ENCODE data around the gene ITGB1BP1.

Gene ITGB1BP1

DNA sequence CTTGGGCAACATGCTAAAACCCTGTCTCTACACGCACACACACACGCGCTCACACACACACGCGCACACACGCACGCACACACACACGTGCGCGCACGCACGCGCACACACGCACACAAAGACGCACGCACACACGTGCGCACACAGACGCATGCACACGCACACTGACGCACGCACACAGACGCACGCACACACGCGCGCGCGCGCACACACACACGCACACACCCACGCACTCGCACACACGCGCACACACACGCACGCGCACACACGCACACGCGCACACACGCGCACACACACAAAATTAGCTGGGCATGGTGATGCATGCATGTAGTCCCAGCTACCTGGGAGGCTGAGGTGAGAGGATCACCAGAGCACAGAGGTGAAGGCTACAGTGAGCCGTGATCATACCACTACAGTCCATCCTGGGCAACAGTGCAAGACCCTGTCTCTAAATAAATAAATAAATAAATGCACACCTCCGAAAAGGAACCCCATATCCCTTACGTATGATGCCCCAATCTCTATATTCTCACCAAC is 42.9 kb upstream of the ITGB1BP1 start:
- TF ChIP-seq POLR2AphosphoS5 (IDR thresholded peaks at IDR 0.05; ENCODE audit: low read depth, low read length): no peak
- no peak for TF ChIP-seq TAF1 (IDR thresholded peaks at IDR 0.05; ENCODE audit: borderline replicate concordance, insufficient read depth, low read length)
- TF ChIP-seq, protein P1, sequence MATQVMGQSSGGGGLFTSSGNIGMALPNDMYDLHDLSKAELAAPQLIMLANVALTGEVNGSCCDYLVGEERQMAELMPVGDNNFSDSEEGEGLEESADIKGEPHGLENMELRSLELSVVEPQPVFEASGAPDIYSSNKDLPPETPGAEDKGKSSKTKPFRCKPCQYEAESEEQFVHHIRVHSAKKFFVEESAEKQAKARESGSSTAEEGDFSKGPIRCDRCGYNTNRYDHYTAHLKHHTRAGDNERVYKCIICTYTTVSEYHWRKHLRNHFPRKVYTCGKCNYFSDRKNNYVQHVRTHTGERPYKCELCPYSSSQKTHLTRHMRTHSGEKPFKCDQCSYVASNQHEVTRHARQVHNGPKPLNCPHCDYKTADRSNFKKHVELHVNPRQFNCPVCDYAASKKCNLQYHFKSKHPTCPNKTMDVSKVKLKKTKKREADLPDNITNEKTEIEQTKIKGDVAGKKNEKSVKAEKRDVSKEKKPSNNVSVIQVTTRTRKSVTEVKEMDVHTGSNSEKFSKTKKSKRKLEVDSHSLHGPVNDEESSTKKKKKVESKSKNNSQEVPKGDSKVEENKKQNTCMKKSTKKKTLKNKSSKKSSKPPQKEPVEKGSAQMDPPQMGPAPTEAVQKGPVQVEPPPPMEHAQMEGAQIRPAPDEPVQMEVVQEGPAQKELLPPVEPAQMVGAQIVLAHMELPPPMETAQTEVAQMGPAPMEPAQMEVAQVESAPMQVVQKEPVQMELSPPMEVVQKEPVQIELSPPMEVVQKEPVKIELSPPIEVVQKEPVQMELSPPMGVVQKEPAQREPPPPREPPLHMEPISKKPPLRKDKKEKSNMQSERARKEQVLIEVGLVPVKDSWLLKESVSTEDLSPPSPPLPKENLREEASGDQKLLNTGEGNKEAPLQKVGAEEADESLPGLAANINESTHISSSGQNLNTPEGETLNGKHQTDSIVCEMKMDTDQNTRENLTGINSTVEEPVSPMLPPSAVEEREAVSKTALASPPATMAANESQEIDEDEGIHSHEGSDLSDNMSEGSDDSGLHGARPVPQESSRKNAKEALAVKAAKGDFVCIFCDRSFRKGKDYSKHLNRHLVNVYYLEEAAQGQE (IDR thresholded peaks at IDR 0.05; ENCODE audit: insufficient read depth in 1 of 2, low read depth in 2 of 2, low read length in 2 of 2): no peak
- TF ChIP-seq FOXP2 (optimal IDR thresholded peaks at IDR 0.05; ENCODE audit: borderline replicate concordance, extremely low read depth, extremely low read length, insufficient read depth): no peak
- no peak for TF ChIP-seq SIN3A (IDR thresholded peaks at IDR 0.05; ENCODE audit: borderline replicate concordance, insufficient read depth, low read length)

DNA sequence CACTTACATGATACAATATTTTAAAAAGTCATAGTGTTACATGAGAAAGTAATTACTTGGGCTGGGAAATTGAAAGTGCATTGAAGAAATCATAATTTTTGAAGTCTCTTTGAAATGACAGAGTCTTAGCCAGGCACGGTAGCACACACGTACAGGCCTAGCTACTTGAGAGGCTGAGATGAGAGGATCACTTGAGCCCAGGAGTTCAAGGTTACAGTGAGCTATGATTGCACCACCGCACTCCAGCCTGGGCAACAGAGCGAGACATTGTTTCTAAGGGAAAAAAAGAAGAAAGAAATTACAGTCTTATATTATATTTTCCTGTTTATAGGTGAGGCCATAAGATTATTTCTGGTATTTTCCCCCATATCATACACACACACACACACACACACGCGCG is 41.8 kb upstream of the ITGB1BP1 start:
- TF ChIP-seq FOXP2 (optimal IDR thresholded peaks at IDR 0.05; ENCODE audit: borderline replicate concordance, extremely low read depth, extremely low read length, insufficient read depth): no peak
- TF ChIP-seq, protein P1 (IDR thresholded peaks at IDR 0.05; ENCODE audit: insufficient read depth in 1 of 2, low read depth in 2 of 2, low read length in 2 of 2): no peak
- TF ChIP-seq POLR2AphosphoS5 (IDR thresholded peaks at IDR 0.05; ENCODE audit: low read depth, low read length): no peak
- TF ChIP-seq TAF1 (IDR thresholded peaks at IDR 0.05; ENCODE audit: borderline replicate concordance, insufficient read depth, low read length): no peak
- TF ChIP-seq SIN3A (IDR thresholded peaks at IDR 0.05; ENCODE audit: borderline replicate concordance, insufficient read depth, low read length): no peak

DNA sequence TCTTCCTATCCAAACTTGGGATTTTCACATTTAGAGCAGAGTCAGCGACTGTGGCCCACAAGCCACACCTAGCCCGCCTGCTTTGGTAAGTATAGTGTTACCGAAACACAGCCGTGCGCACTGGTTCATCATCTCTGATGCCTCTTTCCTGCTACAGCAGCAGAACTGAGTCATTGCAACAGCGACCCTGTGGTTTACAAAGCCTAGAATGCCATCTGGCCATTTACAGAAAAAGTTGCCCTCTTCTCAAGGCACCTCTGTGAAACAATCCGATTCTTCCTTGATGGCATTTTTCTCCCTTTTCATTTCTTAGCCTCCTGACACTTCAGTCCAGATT is 40.3 kb upstream of the ITGB1BP1 start:
- TF ChIP-seq POLR2AphosphoS5 (IDR thresholded peaks at IDR 0.05; ENCODE audit: low read depth, low read length): no peak

DNA sequence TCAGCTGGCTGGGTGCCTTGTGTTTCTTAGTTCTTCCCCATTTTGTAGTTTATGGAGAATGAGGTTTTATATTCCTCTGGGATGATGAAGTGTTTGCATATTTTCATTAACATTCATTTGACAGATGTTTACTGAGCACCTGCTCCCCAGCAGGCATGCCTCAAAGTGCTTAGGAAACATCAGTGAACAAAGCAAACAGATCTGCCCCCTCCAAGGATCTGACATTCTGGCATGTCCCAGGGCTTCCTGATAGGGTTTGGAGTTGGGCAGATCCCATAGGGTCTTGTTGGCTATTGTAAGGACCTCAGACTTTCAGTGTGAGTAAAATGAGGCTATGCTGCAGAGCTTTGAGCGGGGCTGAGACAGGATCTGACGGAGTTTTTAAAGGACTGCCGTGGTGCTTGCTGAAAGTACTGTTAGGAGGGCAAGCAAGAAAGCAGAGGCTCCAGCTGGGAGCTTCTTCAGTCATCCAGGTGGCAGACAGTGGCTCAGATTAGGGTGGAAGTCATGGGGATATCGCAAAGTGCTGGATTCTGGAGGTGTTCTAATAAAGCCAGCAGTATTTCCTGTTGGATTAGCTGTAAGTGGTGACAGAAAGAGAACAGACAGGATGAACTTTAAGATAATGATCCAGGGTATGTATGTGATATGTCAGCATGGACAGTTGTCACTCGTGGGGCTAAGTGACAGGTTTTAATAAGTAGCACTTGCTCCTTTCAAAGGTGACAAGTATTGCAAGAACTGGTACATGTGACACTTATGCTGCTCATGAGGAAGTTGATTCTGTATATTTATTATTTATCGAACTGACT is 39.8 kb upstream of the ITGB1BP1 start:
- TF ChIP-seq FOXP2 (optimal IDR thresholded peaks at IDR 0.05; ENCODE audit: borderline replicate concordance, extremely low read depth, extremely low read length, insufficient read depth): no peak
- no peak for TF ChIP-seq TAF1 (IDR thresholded peaks at IDR 0.05; ENCODE audit: borderline replicate concordance, insufficient read depth, low read length)
- no peak for TF ChIP-seq SIN3A (IDR thresholded peaks at IDR 0.05; ENCODE audit: borderline replicate concordance, insufficient read depth, low read length)
- TF ChIP-seq POLR2AphosphoS5 (IDR thresholded peaks at IDR 0.05; ENCODE audit: low read depth, low read length): no peak
- TF ChIP-seq, protein P1 (IDR thresholded peaks at IDR 0.05; ENCODE audit: insufficient read depth in 1 of 2, low read depth in 2 of 2, low read length in 2 of 2): no peak

DNA sequence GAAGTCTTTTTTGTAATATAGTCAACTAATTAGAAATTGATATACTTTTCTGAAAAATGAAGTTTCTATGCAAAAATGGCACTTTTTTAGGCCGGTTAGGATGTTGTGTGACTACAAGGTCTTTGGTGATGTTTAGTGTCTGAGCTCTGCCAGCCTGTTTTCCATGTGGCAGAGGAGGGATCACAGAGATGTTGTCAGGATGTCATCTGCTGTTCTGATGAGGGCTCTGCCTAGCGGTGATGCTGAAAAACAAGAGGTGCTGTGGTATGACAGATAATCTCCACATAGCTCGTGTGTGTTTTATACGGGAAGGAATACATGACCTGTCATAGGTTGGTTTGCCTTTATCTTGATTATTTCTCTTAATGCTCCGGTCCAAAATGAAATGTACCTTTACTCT is 39.0 kb upstream of the ITGB1BP1 start:
- TF ChIP-seq TAF1 (IDR thresholded peaks at IDR 0.05; ENCODE audit: borderline replicate concordance, insufficient read depth, low read length): no peak
- no peak for TF ChIP-seq SIN3A (IDR thresholded peaks at IDR 0.05; ENCODE audit: borderline replicate concordance, insufficient read depth, low read length)
- no peak for TF ChIP-seq POLR2AphosphoS5 (IDR thresholded peaks at IDR 0.05; ENCODE audit: low read depth, low read length)
- TF ChIP-seq FOXP2 (optimal IDR thresholded peaks at IDR 0.05; ENCODE audit: borderline replicate concordance, extremely low read depth, extremely low read length, insufficient read depth): no peak
- TF ChIP-seq, protein P1 (IDR thresholded peaks at IDR 0.05; ENCODE audit: insufficient read depth in 1 of 2, low read depth in 2 of 2, low read length in 2 of 2): no peak

Measured in PFSK-1 (cell line).